ENCODE data around the gene EFEMP2. TPM values are rescaled to one million over a fixed set of nuclear protein-coding genes. Genes with fewer than 3 reads are reported as not detected.

EFEMP2 gene
- total and polyA plus RNA-seq, 2 donors (not counting 3 experiments of a cell fraction or from before 2014, with no cell fraction given): 81.7 to 207 TPM

DNA sequence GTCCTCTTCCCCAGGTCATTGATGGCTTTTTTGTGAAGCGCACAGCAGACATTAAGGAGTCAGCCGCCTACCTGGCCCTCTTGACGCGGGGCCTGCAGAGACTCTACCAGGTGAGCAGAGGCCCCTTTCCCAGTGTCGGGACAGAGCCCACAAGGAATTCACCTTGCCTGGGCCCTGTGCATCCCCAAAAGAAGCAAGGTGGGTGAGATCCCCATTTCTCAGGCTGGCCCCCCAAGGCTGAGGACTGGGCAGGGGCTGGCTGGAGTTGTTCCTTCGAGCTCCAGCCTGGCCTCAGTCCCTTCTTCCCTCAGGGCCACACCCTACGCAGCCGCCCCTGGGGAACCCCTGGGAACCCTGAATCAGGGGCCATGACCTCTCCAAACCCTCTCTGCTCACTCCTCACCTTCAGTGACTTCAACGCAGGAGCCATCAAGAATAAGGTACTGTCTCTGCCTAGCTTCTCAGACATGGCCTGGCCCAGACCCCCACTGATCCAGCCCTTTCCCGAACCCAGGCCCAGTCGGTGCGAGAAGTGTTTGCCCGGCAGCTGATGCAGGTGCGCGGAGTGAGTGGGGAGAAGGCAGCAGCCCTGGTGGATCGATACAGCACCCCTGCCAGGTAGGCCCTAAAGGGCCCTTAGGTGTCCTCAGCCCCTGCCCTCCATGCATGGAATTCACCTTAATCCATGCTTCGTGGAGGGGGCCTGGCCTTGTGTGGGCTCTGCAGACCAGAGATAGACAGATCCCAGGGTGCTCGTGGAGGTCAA is 7.7 kb downstream of the EFEMP2 start:
- BruUV-seq (replicated peaks): no TSS peak
- no peak for TF ChIP-seq JUN (IDR thresholded peaks at IDR 0.05; ENCODE audit: borderline replicate concordance, insufficient read depth, insufficient read length, low read depth)
- TF ChIP-seq, protein P1, sequence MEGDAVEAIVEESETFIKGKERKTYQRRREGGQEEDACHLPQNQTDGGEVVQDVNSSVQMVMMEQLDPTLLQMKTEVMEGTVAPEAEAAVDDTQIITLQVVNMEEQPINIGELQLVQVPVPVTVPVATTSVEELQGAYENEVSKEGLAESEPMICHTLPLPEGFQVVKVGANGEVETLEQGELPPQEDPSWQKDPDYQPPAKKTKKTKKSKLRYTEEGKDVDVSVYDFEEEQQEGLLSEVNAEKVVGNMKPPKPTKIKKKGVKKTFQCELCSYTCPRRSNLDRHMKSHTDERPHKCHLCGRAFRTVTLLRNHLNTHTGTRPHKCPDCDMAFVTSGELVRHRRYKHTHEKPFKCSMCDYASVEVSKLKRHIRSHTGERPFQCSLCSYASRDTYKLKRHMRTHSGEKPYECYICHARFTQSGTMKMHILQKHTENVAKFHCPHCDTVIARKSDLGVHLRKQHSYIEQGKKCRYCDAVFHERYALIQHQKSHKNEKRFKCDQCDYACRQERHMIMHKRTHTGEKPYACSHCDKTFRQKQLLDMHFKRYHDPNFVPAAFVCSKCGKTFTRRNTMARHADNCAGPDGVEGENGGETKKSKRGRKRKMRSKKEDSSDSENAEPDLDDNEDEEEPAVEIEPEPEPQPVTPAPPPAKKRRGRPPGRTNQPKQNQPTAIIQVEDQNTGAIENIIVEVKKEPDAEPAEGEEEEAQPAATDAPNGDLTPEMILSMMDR (IDR thresholded peaks at IDR 0.05; ENCODE audit: extremely low read depth in 1 of 2, insufficient read depth in 1 of 2, low read depth in 1 of 2, low read length in 2 of 2): no peak
- no peak for TF ChIP-seq POLR2A (IDR thresholded peaks at IDR 0.05; ENCODE audit: low read depth, low read length)

More for the DNA sequence above, 7.7 kb downstream of the EFEMP2 start:
- no peaks in the 10 kb centered on the region for H3K9me3 ChIP-seq (replicated peaks; ENCODE audit: control insufficient read depth, insufficient read depth, low read length)
- ChIA-PET CTCF (interaction anchor here (2.2 to 2.3 kb wide), 2 partner anchors 20 to 23 kb away, joined by 8 to 9 read pairs; partner anchors contain the start of gene FIBP), POLR2A (no interaction called here)
- peaks cover 33% of the 10 kb centered on the region for H3K79me2 ChIP-seq (ENCODE audit: control insufficient read depth, insufficient read depth, low read length)
- H3K9ac ChIP-seq (replicated peaks; ENCODE audit: extremely low read depth, insufficient read depth, low read length): no peak overlapping the region
- H3K4me3 ChIP-seq (replicated peaks in 1 of 3; ENCODE audit: insufficient read depth in 1 of 3, low read depth in 1 of 3, low read length in 3 of 3): no peak overlapping the region
- dilution Hi-C loops (cut with MboI; ENCODE audit: extremely low pct_ligation_motif_present, low sequenced_read_pairs): no loop called here
- H3K27ac ChIP-seq (ENCODE audit: insufficient read depth, low read depth, low read length): no peak overlapping the region
- FAIRE-seq (no peak), DNase-seq (ENCODE audit: low read depth, low spot score) (no peak)
- intact Hi-C loops (cut with micrococcal nuclease): no loop called here
- H4K20me1 ChIP-seq (replicated peaks; ENCODE audit: control insufficient read depth, extremely low read depth, insufficient read depth, low read length): no peaks in the 10 kb centered on the region
- no peak overlapping the region for H3K4me2 ChIP-seq (ENCODE audit: insufficient read depth, low read length)
- no peaks in the 10 kb centered on the region for H3K9me1 ChIP-seq (replicated peaks; ENCODE audit: control insufficient read depth, extremely low read depth, insufficient read depth, low read length)
- no peaks in the 10 kb centered on the region for H3K27me3 ChIP-seq (ENCODE audit: control insufficient read depth in 2 of 2, insufficient read depth in 2 of 2, low read length in 2 of 2)
- no peak overlapping the region for H2AFZ ChIP-seq (ENCODE audit: low read depth, low read length)
- peaks cover 15% of the 10 kb centered on the region for H3K4me1 ChIP-seq (ENCODE audit: control insufficient read depth, extremely low read depth, insufficient read depth, low read length)
- H3K36me3 ChIP-seq (ENCODE audit: control insufficient read depth in 2 of 2, extremely low read depth in 1 of 2, insufficient read depth in 2 of 2, low read length in 2 of 2): peaks cover 9 to 46% of the 10 kb centered on the region in 2 experiments
